SK-N-SH (cell line): ENCODE measurements around the gene RASGRP2. TPM values are rescaled to one million over a fixed set of nuclear protein-coding genes. Genes with fewer than 3 reads are reported as not detected.

Experiments used
- CTCF ChIA-PET: fragments of 300-600, 350-600 bp; formaldehyde crosslinking; extraction: SDS; loops from one replicate; lab custom pipeline; 2021; lab: Yijun Ruan, JAX
- POLR2A ChIA-PET: fragments of 350-600 bp; sonication (Branson Sonifier 250); formaldehyde crosslinking; extraction: SDS; loops from one replicate; lab custom pipeline; 2020; ENCODE audit warnings: antibody characterized with exemption, inconsistent platforms; lab: Yijun Ruan, JAX
- DNase-seq: peaks from one replicate; pipeline ENCODE4 v3.0.0; 2012
- H2AFZ ChIP-seq: fragments of 200-600 bp; sonication (generic); 2 replicates; pipeline ENCODE4 v1.8.1; 2016; ENCODE audit warnings: antibody characterized with exemption, mild to moderate bottlenecking, low read depth
- H3F3A ChIP-seq: fragments of 200-600 bp; sonication (generic); replicated peaks from 2 replicates; pipeline ENCODE3; 2016; ENCODE audit warnings: antibody characterized with exemption, mild to moderate bottlenecking; ENCODE audit not compliant: insufficient read depth
- H3K27ac ChIP-seq, 2 experiments: fragments of 200-500 bp in 1 of 2; fragments of 200-600 bp in 1 of 2; sonication (Bioruptor generic) in 1 of 2; sonication (generic), shearing (Covaris generic) in 1 of 2; 2 replicates each; pipeline versions ENCODE4 v1.5.1 to v1.6.1; 2014 to 2016; ENCODE audit warnings: low read depth in 2 of 2, inconsistent platforms in 1 of 2, low read length in 1 of 2, mild to moderate bottlenecking in 1 of 2, mixed read lengths in 1 of 2
- H3K27me3 ChIP-seq: fragments of 200-600 bp; sonication (generic), shearing (Covaris generic); 2 replicates; pipeline ENCODE4 v1.6.1; 2016; ENCODE audit warnings: mixed run types; ENCODE audit not compliant: insufficient read depth
- H3K36me3 ChIP-seq, 2 experiments: fragments of 200-500 bp in 1 of 2; fragments of 200-600 bp in 1 of 2; sonication (Bioruptor generic) in 1 of 2; sonication (generic) in 1 of 2; replicated peaks in 1 of 2; 2 replicates each; pipeline versions ENCODE3 to v1.5.1; 2014 to 2016; ENCODE audit warnings: low read length in 1 of 2, mild to moderate bottlenecking in 1 of 2; ENCODE audit not compliant: insufficient read depth in 2 of 2, control insufficient read depth in 1 of 2
- H3K4me1 ChIP-seq, 2 experiments: fragments of 200-500 bp in 1 of 2; fragments of 200-600 bp in 1 of 2; sonication (Bioruptor generic) in 1 of 2; sonication (generic), shearing (Covaris generic) in 1 of 2; 2 replicates each; pipeline versions ENCODE4 v1.5.1 to v1.6.1; 2014 to 2016; ENCODE audit warnings: low read depth in 1 of 2, low read length in 1 of 2, mixed run types in 1 of 2; ENCODE audit not compliant: insufficient read depth in 2 of 2, control insufficient read depth in 1 of 2
- H3K4me2 ChIP-seq: fragments of 200-600 bp; sonication (generic), shearing (Covaris generic); 2 replicates; pipeline ENCODE4 v1.6.1; 2017; ENCODE audit warnings: mixed run types
- H3K4me3 ChIP-seq, 2 experiments: fragments of 200-500 bp in 1 of 2; fragments of 200-600 bp in 1 of 2; sonication (Bioruptor generic) in 1 of 2; sonication (generic), shearing (Covaris generic) in 1 of 2; 2 replicates each; pipeline versions ENCODE4 v1.5.1 to v1.8.1; 2014 to 2016; ENCODE audit warnings: low read depth in 2 of 2, inconsistent platforms in 1 of 2, low read length in 1 of 2, mild to moderate bottlenecking in 1 of 2, mixed read lengths in 1 of 2, moderate library complexity in 1 of 2
- H3K79me2 ChIP-seq: fragments of 200-600 bp; sonication (generic); 2 replicates; pipeline ENCODE4 v1.8.1; 2017; ENCODE audit warnings: mild to moderate bottlenecking; ENCODE audit not compliant: insufficient read depth
- H3K9ac ChIP-seq: fragments of 200-600 bp; sonication (generic); 2 replicates; pipeline ENCODE4 v1.6.1; 2017; ENCODE audit warnings: mixed run types
- H3K9me2 ChIP-seq: fragments of 200-600 bp; sonication (generic); 2 replicates; pipeline ENCODE4 v1.6.1; 2017; ENCODE audit warnings: mixed run types
- H3K9me3 ChIP-seq: fragments of 200-600 bp; sonication (generic); 2 replicates; pipeline ENCODE4 v1.6.1; 2017; ENCODE audit warnings: mixed run types, mild to moderate bottlenecking, moderate library complexity
- H4K20me1 ChIP-seq: fragments of 200-600 bp; sonication (generic); 2 replicates; pipeline ENCODE4 v1.6.1; 2017; ENCODE audit warnings: mild to moderate bottlenecking, mixed run types; ENCODE audit not compliant: insufficient read depth
- EP300 ChIP-seq, 2 experiments: IDR thresholded peaks; 2 replicates each; pipeline versions ENCODE4 v1.4.0 to v1.6.1; 2012; ENCODE audit warnings: borderline replicate concordance in 1 of 2, low read depth in 1 of 2, low read length in 1 of 2
- EZH2phosphoT487 ChIP-seq: fragments of 200-600 bp; sonication (generic); IDR thresholded peaks from 2 replicates; pipeline ENCODE4 v1.6.1; 2017; ENCODE audit warnings: low read depth, mixed run types, mild to moderate bottlenecking, antibody characterized with exemption, moderate library complexity, borderline replicate concordance
- FOSL2 ChIP-seq: IDR thresholded peaks from 2 replicates; pipeline ENCODE4 v1.4.0; 2012; ENCODE audit warnings: low read depth, mild to moderate bottlenecking, moderate library complexity, borderline replicate concordance
- FOXM1 ChIP-seq: IDR thresholded peaks from 2 replicates; pipeline ENCODE4 v1.4.0; 2012; ENCODE audit warnings: low read depth, mild to moderate bottlenecking
- GABPA ChIP-seq: IDR thresholded peaks from 2 replicates; pipeline ENCODE4 v1.4.0; 2012; ENCODE audit warnings: low read depth, mild to moderate bottlenecking
- MXI1 ChIP-seq: IDR thresholded peaks from 2 replicates; pipeline ENCODE4 v1.6.1; 2012; ENCODE audit warnings: mild to moderate bottlenecking, low read depth, low read length, improper control_type of control experiment
- NRF1 ChIP-seq: IDR thresholded peaks from 2 replicates; pipeline ENCODE4 v1.6.1; 2012; ENCODE audit warnings: low read depth, mild to moderate bottlenecking, low read length
- RAD21 ChIP-seq: IDR thresholded peaks from 2 replicates; pipeline ENCODE4 v1.6.1; 2012; ENCODE audit warnings: mild to moderate bottlenecking, low read length
- RCOR1 ChIP-seq: fragments of 150-350 bp; IDR thresholded peaks from 2 replicates; pipeline ENCODE4 v1.6.1; 2017; ENCODE audit warnings: antibody characterized with exemption, low read length
- RXRA ChIP-seq: IDR thresholded peaks from 2 replicates; pipeline ENCODE4 v1.4.0; 2012; ENCODE audit warnings: low read depth, mild to moderate bottlenecking, borderline replicate concordance
- SIN3A ChIP-seq: IDR thresholded peaks from 2 replicates; pipeline ENCODE4 v1.6.1; 2012; ENCODE audit warnings: low read depth, mild to moderate bottlenecking, low read length, moderate library complexity, borderline replicate concordance
- TAF1 ChIP-seq: IDR thresholded peaks from 2 replicates; pipeline ENCODE4 v1.6.1; 2012; ENCODE audit warnings: low read depth, mild to moderate bottlenecking, low read length, moderate library complexity, borderline replicate concordance
- TCF12 ChIP-seq: IDR thresholded peaks from 2 replicates; pipeline ENCODE4 v1.4.0; 2012
- WGBS: methylation state at CpG from one replicate; pipeline ENCODE4 v1.1.6; 2017; ENCODE audit warnings: low lambda C conversion rate; 5-methylcytosine and 5-hydroxymethylcytosine counted together
- polyA plus RNA-seq, 3 experiments: library from polyadenylated mRNA; depleted of rRNA; stranded (reverse); fragments of >200 nt; gene quantifications; 2 replicates each; pipeline ENCODE4 v1.2.3, GENCODE V29; 2012
- TF ChIP-seq, protein P1 (sequence below): IDR thresholded peaks from 2 replicates; pipeline ENCODE4 v1.4.0; 2012; ENCODE audit warnings: low read depth, borderline replicate concordance
- TF ChIP-seq, protein P2 (sequence below): fragments of 150-350 bp; IDR thresholded peaks from 2 replicates; pipeline ENCODE4 v1.6.1; 2017; ENCODE audit warnings: antibody characterized with exemption, low read length, low read depth, borderline replicate concordance
- TF ChIP-seq, protein P3 (sequence below): IDR thresholded peaks from 2 replicates; pipeline ENCODE4 v1.4.0; 2012; ENCODE audit warnings: low read depth
- TF ChIP-seq, protein P4 (sequence below): fragments of 150-350 bp; IDR thresholded peaks from 2 replicates; pipeline ENCODE4 v1.6.1; 2016; ENCODE audit warnings: mild to moderate bottlenecking, low read depth, low read length

The RASGRP2 gene
- polyA plus RNA-seq, 1 of the 3 experiments (the other 2 are of a cell fraction), result 1.6 TPM

DNA sequence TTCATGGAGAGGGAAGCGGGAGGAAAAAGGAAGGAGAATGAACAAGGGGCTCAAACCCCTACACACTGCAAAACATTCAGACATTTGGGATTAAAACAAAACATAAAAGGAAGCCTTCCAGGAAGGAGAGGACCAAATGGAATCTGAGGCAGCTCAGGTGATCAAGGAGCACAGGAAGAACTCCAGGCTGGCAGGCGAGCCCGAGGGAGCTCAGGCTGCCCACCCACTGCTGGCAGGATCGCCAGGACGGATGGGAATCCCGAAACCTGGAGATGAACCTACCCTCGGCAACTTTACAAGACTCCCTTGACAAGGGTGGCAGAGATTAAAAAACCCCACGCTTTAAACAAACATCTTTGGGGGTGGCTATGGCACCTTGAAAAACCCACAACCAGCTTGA, 20.8 kb upstream of the RASGRP2 start:
- H3K4me1 ChIP-seq, result peaks cover 19% of the 10 kb centered on the region in 2 experiments; a peak in 3 of 4 replicates
- H3K4me2 ChIP-seq, result 0 out of 2 replicates have a peak overlapping the region, but pooled peaks have one; percentile 52
- WGBS, result 94% methylated on average over 8 of the region's 8 CpGs
- no peak overlapping the region for H3K4me3 ChIP-seq
- peaks cover 35% of the 10 kb centered on the region; the same call in 1 of the 2 replicates for H3K79me2 ChIP-seq
- CTCF ChIA-PET, result interaction anchor here (0.6 to 4.4 kb wide), 5 partner anchors 7 to 1933 kb away, joined by 3 to 47 read pairs (median 4); partner anchors contain the start of genes RASGRP2, SF1 and STX5
- TF ChIP-seq, protein P1, sequence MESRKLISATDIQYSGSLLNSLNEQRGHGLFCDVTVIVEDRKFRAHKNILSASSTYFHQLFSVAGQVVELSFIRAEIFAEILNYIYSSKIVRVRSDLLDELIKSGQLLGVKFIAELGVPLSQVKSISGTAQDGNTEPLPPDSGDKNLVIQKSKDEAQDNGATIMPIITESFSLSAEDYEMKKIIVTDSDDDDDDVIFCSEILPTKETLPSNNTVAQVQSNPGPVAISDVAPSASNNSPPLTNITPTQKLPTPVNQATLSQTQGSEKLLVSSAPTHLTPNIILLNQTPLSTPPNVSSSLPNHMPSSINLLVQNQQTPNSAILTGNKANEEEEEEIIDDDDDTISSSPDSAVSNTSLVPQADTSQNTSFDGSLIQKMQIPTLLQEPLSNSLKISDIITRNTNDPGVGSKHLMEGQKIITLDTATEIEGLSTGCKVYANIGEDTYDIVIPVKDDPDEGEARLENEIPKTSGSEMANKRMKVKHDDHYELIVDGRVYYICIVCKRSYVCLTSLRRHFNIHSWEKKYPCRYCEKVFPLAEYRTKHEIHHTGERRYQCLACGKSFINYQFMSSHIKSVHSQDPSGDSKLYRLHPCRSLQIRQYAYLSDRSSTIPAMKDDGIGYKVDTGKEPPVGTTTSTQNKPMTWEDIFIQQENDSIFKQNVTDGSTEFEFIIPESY, result no peak
- TF ChIP-seq NRF1 (no peak), TAF1 (no peak)
- TF ChIP-seq, protein P2, sequence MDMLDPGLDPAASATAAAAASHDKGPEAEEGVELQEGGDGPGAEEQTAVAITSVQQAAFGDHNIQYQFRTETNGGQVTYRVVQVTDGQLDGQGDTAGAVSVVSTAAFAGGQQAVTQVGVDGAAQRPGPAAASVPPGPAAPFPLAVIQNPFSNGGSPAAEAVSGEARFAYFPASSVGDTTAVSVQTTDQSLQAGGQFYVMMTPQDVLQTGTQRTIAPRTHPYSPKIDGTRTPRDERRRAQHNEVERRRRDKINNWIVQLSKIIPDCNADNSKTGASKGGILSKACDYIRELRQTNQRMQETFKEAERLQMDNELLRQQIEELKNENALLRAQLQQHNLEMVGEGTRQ, result no peak
- TF ChIP-seq, protein P3, sequence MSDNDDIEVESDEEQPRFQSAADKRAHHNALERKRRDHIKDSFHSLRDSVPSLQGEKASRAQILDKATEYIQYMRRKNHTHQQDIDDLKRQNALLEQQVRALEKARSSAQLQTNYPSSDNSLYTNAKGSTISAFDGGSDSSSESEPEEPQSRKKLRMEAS, result no peak
- H3K9me3 ChIP-seq, result no peaks in the 10 kb centered on the region
- H3K9ac ChIP-seq, result no peak overlapping the region
- peaks cover 58% of the 10 kb centered on the region for H3F3A ChIP-seq
- DNase-seq, result no peak
- H3K9me2 ChIP-seq, result no peaks in the 10 kb centered on the region
- POLR2A ChIA-PET, result no interaction called here
- H4K20me1 ChIP-seq, result peaks cover 61% of the 10 kb centered on the region
- H3K36me3 ChIP-seq, result peaks cover 51 to 71% of the 10 kb centered on the region in 2 experiments
- H3K27me3 ChIP-seq, result no peaks in the 10 kb centered on the region
- no peak overlapping the region for H3K27ac ChIP-seq
- no peak overlapping the region for H2AFZ ChIP-seq

DNA sequence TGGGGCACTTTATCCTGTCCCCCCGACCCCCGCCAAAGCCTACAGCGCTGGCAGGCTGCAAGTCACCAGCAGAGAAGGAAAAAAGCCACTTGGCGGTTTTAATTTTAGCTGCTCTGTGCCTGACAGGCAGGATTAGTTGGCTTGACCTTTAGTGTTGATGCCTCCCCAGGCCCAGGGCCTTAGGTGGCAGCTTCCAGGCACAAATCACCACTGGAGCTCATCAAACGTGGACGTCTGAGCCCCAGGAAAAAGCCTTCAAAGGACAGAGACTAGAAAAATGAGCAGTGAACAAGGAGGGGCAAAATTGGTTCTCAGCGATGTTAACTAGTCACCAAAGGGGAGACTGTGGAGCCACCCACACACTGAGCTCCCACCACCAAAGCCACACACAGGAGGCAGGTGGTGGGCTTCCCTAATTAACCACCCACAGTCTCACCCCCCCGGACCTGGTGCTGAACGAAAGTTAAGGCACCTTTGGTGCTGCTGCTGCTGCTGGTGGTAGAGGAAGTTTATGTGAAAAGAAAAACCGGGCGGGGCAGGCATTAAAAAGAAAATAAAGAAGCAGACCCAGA, 20.2 kb upstream of the RASGRP2 start:
- Histone ChIP-seq H3K9ac (no peak overlapping the region; the same call in 1 of the 2 replicates), H3K4me2 (peak overlapping the region; percentile 52; the same call in 1 of the 2 replicates), H2AFZ (no peak overlapping the region), H3K36me3 (peaks cover 45 to 64% of the 10 kb centered on the region in 2 experiments), H3K9me2 (no peaks in the 10 kb centered on the region), H3K4me3 (no peak overlapping the region), H3K9me3 (no peaks in the 10 kb centered on the region), H3F3A (peaks cover 51% of the 10 kb centered on the region), H3K4me1 (peaks cover 19 to 23% of the 10 kb centered on the region in 2 experiments; a peak in 3 of 4 replicates), H3K27ac (peak overlapping the region; percentile 24 to 39; a peak in 3 of 4 replicates), H4K20me1 (peaks cover 56% of the 10 kb centered on the region), H3K79me2 (peaks cover 30% of the 10 kb centered on the region; the same call in 1 of the 2 replicates), H3K27me3 (no peaks in the 10 kb centered on the region)
- WGBS, result 81% methylated on average over 11 of the region's 11 CpGs
- ChIA-PET CTCF (interaction anchor here (0.6 to 4.4 kb wide), 7 partner anchors 8 to 1932 kb away, joined by 3 to 47 read pairs (median 4); partner anchors contain the start of genes RASGRP2, SF1 and STX5), POLR2A (interaction anchor here (0.7 kb wide), 1 partner anchor 9 kb away, joined by 3 read pairs; no protein-coding TSS in a partner anchor)
- no peak for DNase-seq
- TF ChIP-seq SIN3A (no peak), GABPA (no peak), RAD21 (no peak), RCOR1 (no peak), FOSL2 (no peak), FOXM1 (no peak), RXRA (no peak), MXI1 (no peak), TCF12 (no peak), EZH2phosphoT487 (no peak), EP300 (IDR thresholded peaks at IDR 0.05; ENCODE audit: borderline replicate concordance in 1 of 2, low read depth in 1 of 2, low read length in 1 of 2) (no peak)
- TF ChIP-seq, protein P1, result no peak
- TF ChIP-seq, protein P4, sequence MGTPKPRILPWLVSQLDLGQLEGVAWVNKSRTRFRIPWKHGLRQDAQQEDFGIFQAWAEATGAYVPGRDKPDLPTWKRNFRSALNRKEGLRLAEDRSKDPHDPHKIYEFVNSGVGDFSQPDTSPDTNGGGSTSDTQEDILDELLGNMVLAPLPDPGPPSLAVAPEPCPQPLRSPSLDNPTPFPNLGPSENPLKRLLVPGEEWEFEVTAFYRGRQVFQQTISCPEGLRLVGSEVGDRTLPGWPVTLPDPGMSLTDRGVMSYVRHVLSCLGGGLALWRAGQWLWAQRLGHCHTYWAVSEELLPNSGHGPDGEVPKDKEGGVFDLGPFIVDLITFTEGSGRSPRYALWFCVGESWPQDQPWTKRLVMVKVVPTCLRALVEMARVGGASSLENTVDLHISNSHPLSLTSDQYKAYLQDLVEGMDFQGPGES, result no peak
